ENCODE data around the gene TSPYL1.
"Not testable (repeated sequence)": the region's sequence is repeated elsewhere in the genome, so short reads cannot be mapped to it uniquely, and the experiment has no call there.

- not testable (repeated sequence) for TF ChIP-seq CTCF, POLR2A (IDR thresholded peaks at IDR 0.05)
Observed at GRCh38 chr6:116284984-116285383, 5.3 kb upstream of the TSPYL1 start.

Measured in thyroid gland (tissue), 4 donors.